ENCODE results near the gene WDR88. TPM values are rescaled to one million over a fixed set of nuclear protein-coding genes. Genes with fewer than 3 reads are reported as not detected.

Gene WDR88
- total RNA-seq, 1 donor from 2014 or later: not detected

- H3K27me3 ChIP-seq: no peaks in the 10 kb centered on the region
- H3K4me1 ChIP-seq: no peaks in the 10 kb centered on the region
- no peak for DNase-seq (ENCODE audit: extremely low spot score in 2 of 2)
- intact Hi-C loops (cut with DNase I): no loop called here
- H3K36me3 ChIP-seq: peaks cover 3 to 86% of the 10 kb centered on the region in 2 donors
- no peak overlapping the region for H3K27ac ChIP-seq
- no peak for TF ChIP-seq POLR2A (IDR thresholded peaks at IDR 0.05)
- no peaks in the 10 kb centered on the region for H3K9me3 ChIP-seq
- H3K4me3 ChIP-seq: no peak overlapping the region
Measured at GRCh38 chr19:33093420-33094210, 38.3 kb upstream of the WDR88 start.

- H3K36me3 ChIP-seq: peaks cover 0 to 83% of the 10 kb centered on the region in 2 donors
- no peaks in the 10 kb centered on the region for H3K4me1 ChIP-seq
- no peak overlapping the region for H3K27ac ChIP-seq
- H3K27me3 ChIP-seq: no peaks in the 10 kb centered on the region
- no peak for DNase-seq (ENCODE audit: extremely low spot score in 2 of 2)
- no peak overlapping the region for H3K4me3 ChIP-seq
- no peaks in the 10 kb centered on the region for H3K9me3 ChIP-seq
- TF ChIP-seq CTCF (IDR thresholded peaks at IDR 0.05) (no peak), POLR2A (IDR thresholded peaks at IDR 0.05) (no peak), POLR2AphosphoS5 (IDR thresholded peaks at IDR 0.05; ENCODE audit: insufficient read depth in 1 of 2, low read depth in 1 of 2) (no peak)
- intact Hi-C loops (cut with DNase I): no loop called here
Measured at GRCh38 chr19:33094436-33095067, 37.4 kb upstream of the WDR88 start.

GRCh38 chr19:33096005-33096404, 35.9 kb upstream of the WDR88 start:
- intact Hi-C loops (cut with DNase I): no loop called here
- no peak overlapping the region for H3K27ac ChIP-seq

GRCh38 chr19:33098055-33098534, 33.8 kb upstream of the WDR88 start:
- H3K27ac ChIP-seq: no peak overlapping the region
- H3K36me3 ChIP-seq: peaks cover 0 to 84% of the 10 kb centered on the region in 2 donors
- intact Hi-C loops (cut with DNase I): no loop called here
- no peak for DNase-seq (ENCODE audit: extremely low spot score in 2 of 2)
- H3K4me3 ChIP-seq: no peak overlapping the region
- H3K9me3 ChIP-seq: no peaks in the 10 kb centered on the region
- no peak for TF ChIP-seq CTCF (IDR thresholded peaks at IDR 0.05)
- no peak for TF ChIP-seq POLR2AphosphoS5 (IDR thresholded peaks at IDR 0.05; ENCODE audit: insufficient read depth in 1 of 2, low read depth in 1 of 2)
- TF ChIP-seq POLR2A (IDR thresholded peaks at IDR 0.05): no peak
- no peaks in the 10 kb centered on the region for H3K4me1 ChIP-seq
- H3K27me3 ChIP-seq: no peaks in the 10 kb centered on the region

More at GRCh38 chr19:33096005-33096404, 35.9 kb upstream of the WDR88 start:
- H3K4me1 ChIP-seq: no peaks in the 10 kb centered on the region
- no peak overlapping the region for H3K4me3 ChIP-seq
- H3K27me3 ChIP-seq: no peaks in the 10 kb centered on the region
- peaks cover 0 to 80% of the 10 kb centered on the region in 2 donors for H3K36me3 ChIP-seq
- no peak for DNase-seq (ENCODE audit: extremely low spot score in 2 of 2)
- TF ChIP-seq POLR2A (IDR thresholded peaks at IDR 0.05) (no peak), CTCF (IDR thresholded peaks at IDR 0.05) (no peak), POLR2AphosphoS5 (IDR thresholded peaks at IDR 0.05; ENCODE audit: insufficient read depth in 1 of 2, low read depth in 1 of 2) (no peak)
- no peaks in the 10 kb centered on the region for H3K9me3 ChIP-seq

GRCh38 chr19:33100894-33101644, 30.8 kb upstream of the WDR88 start:
- no peaks in the 10 kb centered on the region for H3K27me3 ChIP-seq
- no peaks in the 10 kb centered on the region for H3K9me3 ChIP-seq
- no peak overlapping the region for H3K27ac ChIP-seq
- no peaks in the 10 kb centered on the region for H3K4me1 ChIP-seq
- DNase-seq (ENCODE audit: extremely low spot score in 2 of 2): no peak
- TF ChIP-seq POLR2AphosphoS5 (IDR thresholded peaks at IDR 0.05; ENCODE audit: insufficient read depth in 1 of 2, low read depth in 1 of 2) (no peak), POLR2A (IDR thresholded peaks at IDR 0.05) (no peak), CTCF (IDR thresholded peaks at IDR 0.05) (no peak)
- H3K4me3 ChIP-seq: no peak overlapping the region
- peaks cover 0 to 69% of the 10 kb centered on the region in 2 donors for H3K36me3 ChIP-seq
- intact Hi-C loops (cut with DNase I): no loop called here

Data from vagina (tissue), 2 donors.